ENCODE measurements around the gene ZCCHC2.

- TF ChIP-seq CHD2 (IDR thresholded peaks at IDR 0.05; ENCODE audit: low read length, partially characterized antibody) (no peak), JUNB (IDR thresholded peaks at IDR 0.05) (no peak), RCOR1 (IDR thresholded peaks at IDR 0.05; ENCODE audit: low read depth, low read length) (no peak), HMGXB4 (CRISPR knock-in tag; IDR thresholded peaks at IDR 0.05; ENCODE audit: borderline replicate concordance) (no peak)
- TF ChIP-seq, protein P1, sequence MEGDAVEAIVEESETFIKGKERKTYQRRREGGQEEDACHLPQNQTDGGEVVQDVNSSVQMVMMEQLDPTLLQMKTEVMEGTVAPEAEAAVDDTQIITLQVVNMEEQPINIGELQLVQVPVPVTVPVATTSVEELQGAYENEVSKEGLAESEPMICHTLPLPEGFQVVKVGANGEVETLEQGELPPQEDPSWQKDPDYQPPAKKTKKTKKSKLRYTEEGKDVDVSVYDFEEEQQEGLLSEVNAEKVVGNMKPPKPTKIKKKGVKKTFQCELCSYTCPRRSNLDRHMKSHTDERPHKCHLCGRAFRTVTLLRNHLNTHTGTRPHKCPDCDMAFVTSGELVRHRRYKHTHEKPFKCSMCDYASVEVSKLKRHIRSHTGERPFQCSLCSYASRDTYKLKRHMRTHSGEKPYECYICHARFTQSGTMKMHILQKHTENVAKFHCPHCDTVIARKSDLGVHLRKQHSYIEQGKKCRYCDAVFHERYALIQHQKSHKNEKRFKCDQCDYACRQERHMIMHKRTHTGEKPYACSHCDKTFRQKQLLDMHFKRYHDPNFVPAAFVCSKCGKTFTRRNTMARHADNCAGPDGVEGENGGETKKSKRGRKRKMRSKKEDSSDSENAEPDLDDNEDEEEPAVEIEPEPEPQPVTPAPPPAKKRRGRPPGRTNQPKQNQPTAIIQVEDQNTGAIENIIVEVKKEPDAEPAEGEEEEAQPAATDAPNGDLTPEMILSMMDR (IDR thresholded peaks at IDR 0.05) = no peak
Measured at GRCh38 chr18:62523631-62524439, 1.0 kb downstream of the ZCCHC2 start.
